Neuronal stem cell (in vitro differentiated cells): ENCODE data around the gene SYNGR2.

Experiments used
- DNase-seq: peaks from one replicate; pipeline ENCODE4 v3.0.0-alpha.2; 2013; ENCODE audit warnings: low spot score
- H2AFZ ChIP-seq: one replicate; pipeline ENCODE4 v1.6.1; 2013; ENCODE audit warnings: mild to moderate bottlenecking, low read length, inconsistent platforms
- H2AK5ac ChIP-seq: 2 replicates; pipeline ENCODE4 v1.6.1; 2013; ENCODE audit warnings: low read depth, mild to moderate bottlenecking, inconsistent platforms, low read length, moderate library complexity, mixed read lengths
- H2BK120ac ChIP-seq: 2 replicates; pipeline ENCODE4 v1.6.1; 2013; ENCODE audit warnings: low read depth, mild to moderate bottlenecking, inconsistent platforms, low read length, moderate library complexity, mixed read lengths
- H2BK12ac ChIP-seq: one replicate; pipeline ENCODE4 v1.6.1; 2013; ENCODE audit warnings: low read length, inconsistent platforms
- H2BK15ac ChIP-seq: 2 replicates; pipeline ENCODE4 v1.6.1; 2013; ENCODE audit warnings: mild to moderate bottlenecking, low read length, inconsistent platforms, mixed read lengths
- H2BK5ac ChIP-seq: one replicate; pipeline ENCODE4 v1.6.1; 2013; ENCODE audit warnings: inconsistent platforms, mild to moderate bottlenecking, low read length, moderate library complexity
- H3K14ac ChIP-seq: one replicate; pipeline ENCODE4 v1.6.1; 2013; ENCODE audit warnings: low read length, inconsistent platforms
- H3K18ac ChIP-seq: 2 replicates; pipeline ENCODE4 v1.6.1; 2013; ENCODE audit warnings: low read length, inconsistent platforms
- H3K23ac ChIP-seq: 2 replicates; pipeline ENCODE4 v1.6.1; 2013; ENCODE audit warnings: low read depth, mild to moderate bottlenecking, mixed read lengths, low read length, inconsistent platforms; ENCODE audit not compliant: poor library complexity
- H3K27ac ChIP-seq: replicated peaks from 3 replicates; pipeline ENCODE4 v1.5.1; 2013; ENCODE audit warnings: low read length, inconsistent platforms
- H3K27me3 ChIP-seq, 3 experiments: 2 replicates each; pipeline ENCODE4 v1.6.1; 2013; ENCODE audit warnings: low read length in 3 of 3, mild to moderate bottlenecking in 2 of 3, inconsistent platforms in 1 of 3, low read depth in 1 of 3, mixed read lengths in 1 of 3, moderate library complexity in 1 of 3; ENCODE audit not compliant: control insufficient read depth in 3 of 3, insufficient read depth in 3 of 3
- H3K36me3 ChIP-seq, 2 donors: replicated peaks in 1 of 2; 2 replicates each; pipeline ENCODE4 v1.6.1; 2013; ENCODE audit warnings: low read length in 2 of 2; ENCODE audit not compliant: control insufficient read depth in 2 of 2, insufficient read depth in 2 of 2
- H3K4ac ChIP-seq: 2 replicates; pipeline ENCODE4 v1.6.1; 2013; ENCODE audit warnings: inconsistent platforms, mild to moderate bottlenecking, low read length, moderate library complexity
- H3K4me1 ChIP-seq, 2 donors: 1 replicate in 1 of 2; 2 replicates in 1 of 2; pipeline ENCODE4 v1.6.1; 2013; ENCODE audit warnings: low read length in 2 of 2, low read depth in 1 of 2; ENCODE audit not compliant: control insufficient read depth in 2 of 2, insufficient read depth in 1 of 2
- H3K4me2 ChIP-seq: one replicate; pipeline ENCODE4 v1.6.1; 2013; ENCODE audit warnings: mild to moderate bottlenecking, low read length, inconsistent platforms; ENCODE audit not compliant: insufficient read depth, poor library complexity, severe bottlenecking
- H3K4me3 ChIP-seq, 2 donors: 2 replicates each; pipeline ENCODE4 v1.5.1; 2013; ENCODE audit warnings: low read length in 2 of 2, mild to moderate bottlenecking in 2 of 2, inconsistent platforms in 1 of 2, moderate library complexity in 1 of 2
- H3K79me1 ChIP-seq: one replicate; pipeline ENCODE4 v1.6.1; 2013; ENCODE audit warnings: low read depth, mild to moderate bottlenecking, inconsistent platforms, low read length, moderate library complexity
- H3K9ac ChIP-seq: one replicate; pipeline ENCODE4 v1.6.1; 2013; ENCODE audit warnings: mild to moderate bottlenecking, low read depth, low read length, inconsistent platforms; ENCODE audit not compliant: poor library complexity
- H3K9me3 ChIP-seq, 2 donors: replicated peaks in 1 of 2; 2 replicates each; pipeline versions ENCODE3 to v1.6.1; 2013; ENCODE audit warnings: low read length in 2 of 2, mild to moderate bottlenecking in 2 of 2, inconsistent platforms in 1 of 2, low read depth in 1 of 2, mixed read lengths in 1 of 2, moderate library complexity in 1 of 2; ENCODE audit not compliant: control insufficient read depth in 2 of 2, insufficient read depth in 1 of 2
- H4K8ac ChIP-seq: one replicate; pipeline ENCODE4 v1.6.1; 2013; ENCODE audit warnings: low read depth, mild to moderate bottlenecking, inconsistent platforms, low read length, moderate library complexity
- H4K91ac ChIP-seq: one replicate; pipeline ENCODE4 v1.6.1; 2013; ENCODE audit warnings: low read length, low read depth, mild to moderate bottlenecking, inconsistent platforms; ENCODE audit not compliant: poor library complexity
- WGBS, 2 donors: extraction: QIAGEN DNeasy Blood & Tissue Kit; methylation state at CpG; one replicate each; pipeline ENCODE4 v1.1.7; 2013; ENCODE audit warnings: missing lambda C conversion rate in 2 of 2, mixed read lengths in 1 of 2; ENCODE audit not compliant: insufficient read length in 2 of 2, insufficient replicate concordance in 1 of 2; ENCODE audit errors: extremely low coverage in 2 of 2; 5-methylcytosine and 5-hydroxymethylcytosine counted together

Gene SYNGR2

GRCh38 chr17:78174870-78175642 lies 6.7 kb downstream of the SYNGR2 start:
- Histone ChIP-seq H3K14ac (no peak overlapping the region), H3K27me3 (no peaks in the 10 kb centered on the region), H3K9me3 (peaks cover 0 to 2% of the 10 kb centered on the region in 2 donors), H2BK12ac (no peak overlapping the region), H3K27ac (no peak overlapping the region), H3K4me2 (no peak overlapping the region), H3K79me1 (no peaks in the 10 kb centered on the region), H3K4me3 (no peak overlapping the region), H3K36me3 (peaks cover 39 to 72% of the 10 kb centered on the region in 2 donors), H3K4ac (no peak overlapping the region), H2AFZ (no peak overlapping the region), H2BK120ac (no peak overlapping the region), H2BK15ac (no peak overlapping the region), H4K8ac (no peak overlapping the region), H4K91ac (no peak overlapping the region), H2BK5ac (no peak overlapping the region), H2AK5ac (no peak overlapping the region), H3K18ac (peak overlapping the region; percentile 30), H3K4me1 (peaks cover 0 to 3% of the 10 kb centered on the region in 2 donors), H3K9ac (no peak overlapping the region), H3K23ac (peak overlapping the region; percentile 67)
- WGBS, 2 donors, result no CpG with 5 or more reads among the region's 28 CpGs
- no peak for DNase-seq

- H3K27me3 ChIP-seq, result no peaks in the 10 kb centered on the region
- no peak overlapping the region for H2BK15ac ChIP-seq
- no peak overlapping the region for H3K4ac ChIP-seq
- no peak overlapping the region for H2BK12ac ChIP-seq
- H3K79me1 ChIP-seq, result no peaks in the 10 kb centered on the region
- no peak overlapping the region for H2AK5ac ChIP-seq
- H3K18ac ChIP-seq, result no peak overlapping the region
- H2BK5ac ChIP-seq, result no peak overlapping the region
- peaks cover 0 to 3% of the 10 kb centered on the region in 2 donors for H3K4me1 ChIP-seq
- H3K36me3 ChIP-seq, result peaks cover 42 to 77% of the 10 kb centered on the region in 2 donors
- H3K4me2 ChIP-seq, result no peak overlapping the region
- no peak overlapping the region for H2AFZ ChIP-seq
- no peak overlapping the region for H4K91ac ChIP-seq
- H3K23ac ChIP-seq, result no peak overlapping the region
- H3K27ac ChIP-seq, result no peak overlapping the region
- H3K4me3 ChIP-seq, result no peak overlapping the region
- peaks cover 0 to 2% of the 10 kb centered on the region in 2 donors for H3K9me3 ChIP-seq
- no peak overlapping the region for H3K14ac ChIP-seq
- H3K9ac ChIP-seq, result no peak overlapping the region
- no peak overlapping the region for H4K8ac ChIP-seq
- no peak for DNase-seq
- no peak overlapping the region for H2BK120ac ChIP-seq
- no CpG with 5 or more reads among the region's 14 CpGs for WGBS, 2 donors
These were observed 7.2 kb downstream of the SYNGR2 start for GRCh38 chr17:78175643-78175981.

- Histone ChIP-seq H3K18ac (no peak overlapping the region), H2BK12ac (no peak overlapping the region), H3K9me3 (peaks cover 0 to 2% of the 10 kb centered on the region in 2 donors), H3K23ac (peak overlapping the region; percentile 51), H4K91ac (no peak overlapping the region), H3K27me3 (no peaks in the 10 kb centered on the region), H3K4me2 (no peak overlapping the region), H3K14ac (no peak overlapping the region), H2BK120ac (no peak overlapping the region), H3K79me1 (no peaks in the 10 kb centered on the region), H2AFZ (no peak overlapping the region), H3K4me3 (no peak overlapping the region), H3K4me1 (peaks cover 0 to 3% of the 10 kb centered on the region in 2 donors), H2AK5ac (no peak overlapping the region), H3K27ac (no peak overlapping the region), H2BK5ac (no peak overlapping the region), H2BK15ac (no peak overlapping the region), H3K9ac (no peak overlapping the region), H3K36me3 (peaks cover 46 to 84% of the 10 kb centered on the region in 2 donors), H3K4ac (no peak overlapping the region), H4K8ac (no peak overlapping the region)
- DNase-seq, result no peak
- WGBS, 2 donors, result no CpG with 5 or more reads among the region's 14 CpGs
These were observed 8.2 kb downstream of the SYNGR2 start for GRCh38 chr17:78176548-78177025.

- peaks cover 5% of the 10 kb centered on the region for H3K79me1 ChIP-seq
- no peak overlapping the region for H4K91ac ChIP-seq
- no peak overlapping the region for H3K23ac ChIP-seq
- H3K4me2 ChIP-seq, result no peak overlapping the region
- no peaks in the 10 kb centered on the region for H3K27me3 ChIP-seq
- H3K4me3 ChIP-seq, result no peak overlapping the region
- WGBS, 2 donors, result no CpG with 5 or more reads among the region's 17 CpGs
- H2BK120ac ChIP-seq, result no peak overlapping the region
- H2AFZ ChIP-seq, result no peak overlapping the region
- no peak overlapping the region for H2BK15ac ChIP-seq
- H4K8ac ChIP-seq, result no peak overlapping the region
- peaks cover 55 to 95% of the 10 kb centered on the region in 2 donors for H3K36me3 ChIP-seq
- DNase-seq, result no peak
- H3K4ac ChIP-seq, result no peak overlapping the region
- no peak overlapping the region for H3K9ac ChIP-seq
- H3K18ac ChIP-seq, result no peak overlapping the region
- H3K9me3 ChIP-seq, result peaks cover 0 to 2% of the 10 kb centered on the region in 2 donors
- no peak overlapping the region for H2AK5ac ChIP-seq
- H3K14ac ChIP-seq, result no peak overlapping the region
- H3K4me1 ChIP-seq, result peaks cover 0 to 5% of the 10 kb centered on the region in 2 donors
- no peak overlapping the region for H3K27ac ChIP-seq
- H2BK5ac ChIP-seq, result no peak overlapping the region
- H2BK12ac ChIP-seq, result no peak overlapping the region
These were observed 11.0 kb downstream of the SYNGR2 start for GRCh38 chr17:78179372-78179771.
